Glutamatergic neuron (in vitro differentiated cells): ENCODE measurements around the gene HTR2B. TPM values are rescaled to one million over a fixed set of nuclear protein-coding genes. Genes with fewer than 3 reads are reported as not detected.
"Not testable (repeated sequence)": the region's sequence is repeated elsewhere in the genome, so short reads cannot be mapped to it uniquely, and the experiment has no call there.

Source experiments
- DNase-seq: peaks from one replicate; pipeline ENCODE4 v3.0.0; 2022
- H3K27ac Mint-ChIP-seq: one replicate; pipeline ENCODE4 v1.8.0; 2020; ENCODE audit warnings: mild to moderate bottlenecking, mixed read lengths, inconsistent platforms; ENCODE audit not compliant: unreplicated experiment
- H3K27me3 Mint-ChIP-seq: one replicate; pipeline ENCODE4 v1.8.0; 2020; ENCODE audit warnings: mild to moderate bottlenecking, moderate library complexity, mixed read lengths, inconsistent platforms; ENCODE audit not compliant: unreplicated experiment
- H3K36me3 Mint-ChIP-seq: one replicate; pipeline ENCODE4 v1.8.0; 2020; ENCODE audit warnings: mild to moderate bottlenecking, mixed read lengths, inconsistent platforms; ENCODE audit not compliant: unreplicated experiment
- H3K4me1 Mint-ChIP-seq: one replicate; pipeline ENCODE4 v1.8.0; 2020; ENCODE audit warnings: mild to moderate bottlenecking, low read depth, mixed read lengths, inconsistent platforms; ENCODE audit not compliant: unreplicated experiment
- H3K4me3 Mint-ChIP-seq: one replicate; pipeline ENCODE4 v1.8.0; 2020; ENCODE audit warnings: mild to moderate bottlenecking, mixed read lengths, inconsistent platforms; ENCODE audit not compliant: unreplicated experiment
- H3K9me3 Mint-ChIP-seq: one replicate; pipeline ENCODE4 v1.8.0; 2020; ENCODE audit warnings: mild to moderate bottlenecking, moderate library complexity, mixed read lengths, inconsistent platforms; ENCODE audit not compliant: unreplicated experiment
- CTCF ChIP-seq: fragments of 200-600 bp; sonication (generic); IDR thresholded peaks from one replicate; pipeline ENCODE4 v1.5.0; 2021; ENCODE audit not compliant: partially characterized antibody, unreplicated experiment
- total RNA-seq: library from RNA; stranded (reverse); fragmentation: NEBNext Ultra II Directional; extraction: Animal tissue kit (Norgen Biotek cat#: 25700); gene quantifications from one replicate; pipeline ENCODE4 v1.2.1, GENCODE V29; 2021; ENCODE audit not compliant: unreplicated experiment

Gene HTR2B
- total RNA-seq, 1 donor from 2014 or later: not detected

GRCh38 chr2:231100990-231101389 lies 23.9 kb downstream of the HTR2B start:
- H3K27ac Mint-ChIP-seq: no peak overlapping the region
- peaks cover 6% of the 10 kb centered on the region for H3K27me3 Mint-ChIP-seq
- TF ChIP-seq CTCF: no peak
- peaks cover 22% of the 10 kb centered on the region for H3K4me1 Mint-ChIP-seq
- DNase-seq: no peak
- H3K36me3 Mint-ChIP-seq: peaks cover 27% of the 10 kb centered on the region
- no peak overlapping the region for H3K4me3 Mint-ChIP-seq
- peaks cover 5% of the 10 kb centered on the region for H3K9me3 Mint-ChIP-seq

- H3K27ac Mint-ChIP-seq, H3K9me3 Mint-ChIP-seq, H3K4me3 Mint-ChIP-seq, DNase-seq, H3K27me3 Mint-ChIP-seq: not testable (repeated sequence)
- peaks cover 27% of the 10 kb centered on the region for H3K36me3 Mint-ChIP-seq
- peaks cover 26% of the 10 kb centered on the region for H3K4me1 Mint-ChIP-seq
Measured at GRCh38 chr2:231100321-231100720, 24.5 kb downstream of the HTR2B start.

- H3K27ac Mint-ChIP-seq: no peak overlapping the region
- DNase-seq: peak; percentile 27
- TF ChIP-seq CTCF: no peak
- H3K36me3 Mint-ChIP-seq: peaks cover 27% of the 10 kb centered on the region
- H3K4me3 Mint-ChIP-seq: no peak overlapping the region
- H3K4me1 Mint-ChIP-seq: peaks cover 27% of the 10 kb centered on the region
- H3K27me3 Mint-ChIP-seq: peaks cover 8% of the 10 kb centered on the region
- peaks cover 5% of the 10 kb centered on the region for H3K9me3 Mint-ChIP-seq
Measured at GRCh38 chr2:231099918-231100317, 24.9 kb downstream of the HTR2B start.

- Mint-ChIP-seq H3K27me3 (peaks cover 4% of the 10 kb centered on the region), H3K4me3 (peak overlapping the region; percentile 21), H3K4me1 (peaks cover 43% of the 10 kb centered on the region), H3K9me3 (peaks cover 6% of the 10 kb centered on the region), H3K27ac (peak overlapping the region; percentile 87), H3K36me3 (peaks cover 25% of the 10 kb centered on the region)
- no peak for TF ChIP-seq CTCF
- DNase-seq: no peak
Measured at GRCh38 chr2:231094736-231095346, 30.0 kb downstream of the HTR2B start.

- no peak for DNase-seq
- TF ChIP-seq CTCF: no peak
- H3K4me3 Mint-ChIP-seq: peak overlapping the region; percentile 47
- peaks cover 4% of the 10 kb centered on the region for H3K9me3 Mint-ChIP-seq
- no peak overlapping the region for H3K27ac Mint-ChIP-seq
- H3K36me3 Mint-ChIP-seq: peaks cover 17% of the 10 kb centered on the region
- peaks cover 43% of the 10 kb centered on the region for H3K4me1 Mint-ChIP-seq
- peaks cover 4% of the 10 kb centered on the region for H3K27me3 Mint-ChIP-seq
Measured at GRCh38 chr2:231093933-231094332, 30.9 kb downstream of the HTR2B start.
